SH-SY5Y (cell line): Measurements from ENCODE around the gene WFDC9.

Experiments
- GATA2 ChIP-seq: IDR thresholded peaks from 2 replicates; pipeline ENCODE4 v1.6.1; 2011; ENCODE audit warnings: mild to moderate bottlenecking, low read depth, low read length
- GATA3 ChIP-seq: IDR thresholded peaks from 2 replicates; pipeline ENCODE4 v1.6.1; 2011; ENCODE audit warnings: low read depth, mild to moderate bottlenecking, low read length, moderate library complexity

DNA sequence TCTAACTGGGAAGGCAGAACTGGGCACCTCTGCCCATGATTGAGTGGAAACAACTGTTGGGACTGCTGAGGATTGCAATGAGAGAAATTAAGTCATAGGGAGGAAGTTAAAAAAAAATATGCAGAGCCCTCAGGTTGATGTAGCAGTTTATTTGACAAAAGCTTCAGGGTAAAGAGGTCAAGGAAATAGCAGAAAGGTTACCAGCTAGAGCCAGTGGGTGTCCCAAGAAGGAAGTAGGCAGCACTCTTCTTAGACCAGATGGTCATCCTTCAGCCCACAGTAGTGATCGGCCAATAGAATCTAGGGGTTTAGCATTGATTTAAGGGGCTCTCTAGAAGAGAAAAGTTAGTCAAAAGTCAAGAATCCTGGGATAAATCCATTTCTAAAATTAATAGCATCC is 23.3 kb downstream of the WFDC9 start:
- TF ChIP-seq GATA3 (no peak), GATA2 (no peak)
